GM12874 (cell line): ENCODE results near the gene GSC2.

Source experiments
- TF ChIP-seq, protein P1 (sequence below): IDR thresholded peaks from 2 replicates; pipeline ENCODE4 v1.5.1; 2011; ENCODE audit warnings: low read depth, mild to moderate bottlenecking, control low read depth, low read length, moderate library complexity; ENCODE audit not compliant: insufficient read depth

The GSC2 gene

DNA sequence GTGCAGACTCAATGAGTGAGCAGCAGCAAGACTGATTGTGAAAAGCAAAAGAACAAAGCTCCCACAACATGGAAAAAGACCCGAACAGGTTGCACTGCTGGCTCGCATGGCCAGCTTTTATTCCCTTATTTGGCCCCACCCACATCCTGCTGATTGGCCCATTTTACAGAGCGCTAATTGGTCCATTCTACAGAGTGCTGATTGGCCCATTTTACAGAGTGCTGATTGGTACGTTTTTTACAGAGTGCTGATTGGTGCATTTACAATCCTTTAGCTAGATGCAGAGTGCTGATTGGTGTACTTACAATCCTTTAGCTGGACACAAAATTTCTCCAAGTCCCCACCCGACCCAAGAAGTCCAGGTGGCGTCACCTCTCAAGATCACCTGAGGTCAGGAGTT is 43.8 kb upstream of the GSC2 start:
- TF ChIP-seq, protein P1, sequence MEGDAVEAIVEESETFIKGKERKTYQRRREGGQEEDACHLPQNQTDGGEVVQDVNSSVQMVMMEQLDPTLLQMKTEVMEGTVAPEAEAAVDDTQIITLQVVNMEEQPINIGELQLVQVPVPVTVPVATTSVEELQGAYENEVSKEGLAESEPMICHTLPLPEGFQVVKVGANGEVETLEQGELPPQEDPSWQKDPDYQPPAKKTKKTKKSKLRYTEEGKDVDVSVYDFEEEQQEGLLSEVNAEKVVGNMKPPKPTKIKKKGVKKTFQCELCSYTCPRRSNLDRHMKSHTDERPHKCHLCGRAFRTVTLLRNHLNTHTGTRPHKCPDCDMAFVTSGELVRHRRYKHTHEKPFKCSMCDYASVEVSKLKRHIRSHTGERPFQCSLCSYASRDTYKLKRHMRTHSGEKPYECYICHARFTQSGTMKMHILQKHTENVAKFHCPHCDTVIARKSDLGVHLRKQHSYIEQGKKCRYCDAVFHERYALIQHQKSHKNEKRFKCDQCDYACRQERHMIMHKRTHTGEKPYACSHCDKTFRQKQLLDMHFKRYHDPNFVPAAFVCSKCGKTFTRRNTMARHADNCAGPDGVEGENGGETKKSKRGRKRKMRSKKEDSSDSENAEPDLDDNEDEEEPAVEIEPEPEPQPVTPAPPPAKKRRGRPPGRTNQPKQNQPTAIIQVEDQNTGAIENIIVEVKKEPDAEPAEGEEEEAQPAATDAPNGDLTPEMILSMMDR, result no peak

DNA sequence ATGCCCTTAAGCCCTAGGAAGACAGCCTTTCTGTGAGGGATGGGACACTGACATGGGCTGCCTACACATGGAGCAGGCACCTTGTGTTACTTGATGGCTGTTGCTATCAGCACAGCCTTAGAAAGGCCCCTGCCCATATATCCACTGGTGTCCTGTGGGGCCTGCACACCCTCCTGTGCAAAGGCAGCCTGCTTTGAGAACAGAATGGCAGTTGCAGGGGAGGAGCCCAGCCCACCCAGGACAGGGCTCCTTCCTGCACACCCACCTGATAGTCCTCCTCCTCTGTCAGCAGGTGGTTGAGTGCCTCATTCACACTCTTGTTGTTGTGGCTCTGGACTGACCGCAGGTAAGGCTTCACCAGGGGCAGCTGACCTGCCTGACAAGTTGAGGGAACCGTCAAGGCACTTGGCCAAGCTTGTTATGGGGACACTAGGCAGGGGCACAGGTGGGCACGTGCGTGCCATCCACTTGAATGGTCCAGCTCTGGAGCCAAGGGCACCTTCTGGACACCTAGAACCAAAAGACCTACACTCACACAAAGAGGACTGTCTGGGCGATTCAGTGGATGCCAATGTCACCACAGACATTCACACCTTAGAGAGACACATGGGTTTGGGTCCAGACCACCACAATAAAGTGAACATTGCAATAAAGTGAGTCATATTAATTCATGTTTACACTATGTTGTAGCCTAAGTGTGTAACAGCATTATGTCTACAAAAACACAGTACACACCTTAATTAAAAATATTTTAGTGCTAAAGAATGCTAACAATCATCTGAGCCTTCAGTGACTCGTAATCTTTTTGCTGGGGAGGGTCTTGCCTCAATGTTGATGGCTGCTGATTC is 37.8 kb upstream of the GSC2 start:
- TF ChIP-seq, protein P1, result no peak

DNA sequence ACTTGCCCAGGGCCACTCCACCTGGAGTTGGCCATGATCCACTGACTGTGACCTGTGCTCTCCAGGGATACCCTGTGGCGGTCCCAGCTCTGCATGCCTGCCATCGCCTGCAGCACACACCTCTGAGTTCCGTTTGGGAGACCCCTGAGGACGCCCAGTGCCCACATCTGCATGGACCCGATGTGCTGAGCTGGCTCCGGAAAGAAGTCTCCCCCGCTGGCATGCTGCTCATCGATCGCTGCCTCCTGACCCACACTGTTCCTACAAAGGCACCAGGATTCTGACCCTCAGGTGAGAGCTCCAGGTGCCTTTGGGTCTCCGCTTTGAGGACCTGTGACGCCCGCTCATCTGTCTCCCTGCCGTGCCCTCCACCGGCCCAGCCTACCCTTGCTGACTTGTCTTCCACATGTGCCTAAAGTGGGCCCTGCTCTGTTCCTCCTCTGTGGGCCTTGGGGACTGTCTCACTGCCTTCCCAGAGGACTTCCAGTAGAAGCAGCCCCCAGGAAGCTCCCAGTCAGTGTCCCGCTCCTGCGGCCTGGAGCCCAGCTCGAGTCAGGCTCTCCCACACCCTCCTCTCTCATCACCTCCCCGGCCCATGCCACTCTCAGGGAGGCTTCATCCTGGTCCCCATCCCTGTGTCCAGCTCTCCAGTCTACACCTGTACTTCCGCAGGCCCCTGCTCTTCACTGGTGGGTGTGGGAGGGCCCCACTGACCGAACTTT is 34.3 kb upstream of the GSC2 start:
- TF ChIP-seq, protein P1, result no peak

DNA sequence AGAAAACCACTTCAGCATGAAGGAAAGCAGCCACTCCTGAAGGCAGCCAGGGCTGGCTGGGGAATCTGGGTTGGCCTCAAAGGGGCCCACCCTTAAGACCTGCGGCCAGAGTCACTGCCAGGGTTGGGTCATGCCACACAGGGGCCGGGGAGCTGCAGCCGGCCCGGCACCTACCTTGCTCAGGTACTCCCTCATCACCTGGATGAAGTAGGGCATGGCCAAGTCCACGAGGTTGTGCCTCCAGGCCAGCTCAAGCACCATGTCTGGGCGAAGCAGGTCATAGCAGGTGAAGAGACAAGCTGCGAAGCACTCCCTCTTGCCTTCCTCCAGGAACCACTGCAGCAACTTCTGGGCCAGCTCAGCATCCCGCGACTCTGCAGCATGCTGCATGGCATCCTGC is 33.1 kb upstream of the GSC2 start:
- TF ChIP-seq, protein P1, result no peak

DNA sequence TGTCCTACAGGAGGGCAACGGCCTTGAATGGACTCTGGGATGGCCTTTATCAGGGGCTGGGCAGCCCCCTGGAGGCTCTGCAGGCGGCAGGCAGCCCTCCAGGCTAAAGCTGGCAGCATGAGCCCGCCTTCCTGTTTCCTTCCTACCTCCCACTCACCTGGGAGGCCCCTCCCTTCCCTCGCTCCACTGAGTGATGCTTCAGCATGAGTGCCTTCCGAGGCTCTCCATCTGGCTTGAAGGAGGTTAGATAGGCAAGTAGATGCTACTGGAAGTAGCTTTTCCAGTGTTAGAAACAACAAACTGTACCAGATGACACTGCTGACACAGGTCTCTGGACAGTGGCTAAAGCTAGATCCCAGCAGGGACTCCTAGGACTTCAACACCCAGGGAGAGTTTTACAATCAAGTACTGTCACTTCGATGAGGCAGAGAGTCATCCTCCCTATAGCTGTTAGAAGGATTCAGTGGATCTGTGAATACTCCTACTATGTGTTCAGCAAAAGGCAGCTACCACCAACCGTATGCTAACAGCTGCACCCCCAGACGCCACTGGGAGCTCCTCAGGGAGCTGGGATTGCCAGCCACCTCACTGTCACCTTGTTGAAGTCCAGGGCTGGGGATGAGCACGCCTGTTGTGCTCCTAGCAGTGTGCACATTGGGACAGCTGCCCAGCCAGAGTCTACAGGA is 32.5 kb upstream of the GSC2 start:
- TF ChIP-seq, protein P1, result no peak

DNA sequence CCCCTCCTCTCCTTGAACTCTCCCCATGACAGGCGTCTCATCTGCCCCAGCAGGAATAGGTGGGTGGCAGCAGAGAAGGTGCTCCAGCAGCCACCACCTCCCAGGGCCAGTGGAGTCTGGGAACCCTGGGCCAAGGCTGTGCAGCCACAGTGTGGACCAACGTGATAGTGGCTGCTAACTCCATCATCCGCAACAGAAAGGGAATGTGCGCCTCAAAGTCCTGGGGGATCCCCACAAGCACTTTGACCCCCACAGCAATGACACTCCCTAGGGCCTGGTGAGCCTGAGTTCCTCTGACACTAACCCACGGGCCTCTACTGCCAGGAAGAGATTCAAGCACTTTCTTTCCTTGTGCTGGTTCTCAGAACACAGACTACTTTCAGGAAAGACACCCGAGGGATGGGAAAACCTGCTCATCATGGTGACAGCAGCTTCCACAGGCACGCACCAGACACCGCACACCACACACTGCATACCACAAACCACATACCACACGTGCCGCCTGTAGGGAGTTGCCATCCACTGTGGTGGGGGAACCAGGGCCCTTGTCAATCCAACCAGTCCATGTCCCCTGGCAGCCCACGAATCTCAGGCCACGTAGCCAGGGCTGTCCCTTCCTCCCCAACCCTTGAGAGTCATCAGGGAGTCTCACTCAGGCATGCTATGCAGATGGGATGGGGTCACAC is 31.8 kb upstream of the GSC2 start:
- TF ChIP-seq, protein P1, result no peak

DNA sequence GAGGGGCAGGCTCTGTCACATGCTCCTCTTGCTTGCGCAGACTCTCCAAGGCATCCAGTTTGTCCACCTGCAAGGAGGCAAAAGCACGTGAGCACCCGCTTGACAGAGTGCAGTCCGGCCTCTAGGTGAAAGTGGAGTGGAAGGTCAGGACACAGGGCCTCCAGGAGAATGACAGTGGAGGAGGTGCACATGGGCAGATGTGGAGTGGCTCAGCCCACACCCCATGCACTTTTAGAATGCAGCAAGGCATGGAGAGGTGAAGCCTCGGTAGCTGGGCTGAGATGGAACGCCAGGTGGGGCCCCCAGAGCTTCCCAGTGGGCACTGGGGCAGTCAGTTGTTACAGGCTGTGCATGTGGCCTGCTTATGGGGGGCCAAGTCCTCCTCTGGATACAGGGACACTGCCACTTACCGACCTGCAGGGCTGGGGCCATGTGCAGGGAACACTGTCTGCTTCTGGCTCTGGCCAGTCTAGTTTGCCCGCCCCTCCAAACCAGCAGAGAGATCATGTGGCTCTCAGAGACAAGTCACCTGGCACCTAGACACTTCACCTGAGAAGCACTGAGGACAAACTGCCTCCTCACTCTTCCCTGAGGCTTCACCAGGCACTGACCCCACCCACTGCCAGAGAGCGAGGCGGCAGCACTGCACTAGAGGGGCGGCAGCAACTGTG is 30.8 kb upstream of the GSC2 start:
- TF ChIP-seq, protein P1, result no peak
